Retina (tissue), 1 donor: ENCODE results near the gene DCAKD.

Experiments used
- DNase-seq: peaks from one replicate; pipeline ENCODE4 v3.0.0-alpha.2; 2016

The DCAKD gene

GRCh38 chr17:45029758-45030423 is 21.5 kb downstream of the DCAKD start:
- no peak for DNase-seq

DNA sequence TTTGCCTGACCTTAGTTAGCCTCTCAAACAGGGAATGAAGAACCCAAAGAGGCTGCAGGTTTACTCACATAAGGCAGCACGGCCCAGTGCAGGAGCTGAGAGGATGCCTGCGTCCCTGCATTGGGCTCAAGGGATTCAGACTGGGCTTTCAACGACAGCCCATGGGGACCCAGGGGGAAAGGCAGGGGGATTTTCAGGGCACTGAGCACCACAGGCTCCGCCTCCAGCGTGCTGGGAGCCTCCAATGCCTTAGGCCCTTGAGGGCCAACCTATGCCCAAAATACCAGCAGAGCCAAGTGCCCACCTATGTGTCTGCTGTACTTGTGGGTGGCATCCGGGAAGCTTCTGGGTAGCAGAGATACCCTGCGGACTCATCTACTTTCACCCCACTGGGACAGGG is 22.3 kb downstream of the DCAKD start:
- no peak for DNase-seq

DNA sequence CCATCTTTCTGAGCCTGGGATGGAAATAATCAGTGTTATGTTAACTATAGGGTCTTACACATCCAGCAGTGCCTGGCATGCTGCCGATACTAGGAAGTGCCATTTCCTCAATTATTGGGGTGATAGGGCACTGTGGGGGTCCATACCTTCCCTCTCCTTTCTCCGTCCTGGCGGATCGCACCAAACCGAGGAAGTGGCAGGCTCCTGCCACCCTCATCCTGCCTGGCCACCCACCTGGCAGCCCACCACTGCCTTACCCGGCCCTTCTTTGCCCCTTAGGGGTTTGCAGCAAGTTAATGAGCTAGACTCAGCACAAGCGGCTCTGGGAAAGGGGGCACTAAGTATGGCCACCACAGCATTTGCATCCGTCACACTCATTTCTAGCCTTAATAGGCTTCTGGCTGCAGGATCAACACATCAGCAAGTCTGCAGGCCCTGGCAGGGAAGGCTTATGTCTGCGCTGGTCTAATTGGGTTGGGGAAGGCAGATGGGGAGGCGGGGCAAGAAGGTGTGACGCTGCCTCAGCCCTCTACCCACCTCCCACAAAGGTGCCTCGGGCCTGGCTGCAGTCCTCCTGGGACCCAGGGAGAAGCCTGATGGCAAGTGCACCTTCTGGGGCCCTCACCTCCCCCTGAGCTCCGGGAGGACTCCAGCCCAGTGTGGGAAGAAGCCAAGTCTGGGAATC is 28.6 kb downstream of the DCAKD start:
- no peak for DNase-seq

- DNase-seq = no peak
These were observed 29.2 kb downstream of the DCAKD start for GRCh38 chr17:45022288-45022648.

DNA sequence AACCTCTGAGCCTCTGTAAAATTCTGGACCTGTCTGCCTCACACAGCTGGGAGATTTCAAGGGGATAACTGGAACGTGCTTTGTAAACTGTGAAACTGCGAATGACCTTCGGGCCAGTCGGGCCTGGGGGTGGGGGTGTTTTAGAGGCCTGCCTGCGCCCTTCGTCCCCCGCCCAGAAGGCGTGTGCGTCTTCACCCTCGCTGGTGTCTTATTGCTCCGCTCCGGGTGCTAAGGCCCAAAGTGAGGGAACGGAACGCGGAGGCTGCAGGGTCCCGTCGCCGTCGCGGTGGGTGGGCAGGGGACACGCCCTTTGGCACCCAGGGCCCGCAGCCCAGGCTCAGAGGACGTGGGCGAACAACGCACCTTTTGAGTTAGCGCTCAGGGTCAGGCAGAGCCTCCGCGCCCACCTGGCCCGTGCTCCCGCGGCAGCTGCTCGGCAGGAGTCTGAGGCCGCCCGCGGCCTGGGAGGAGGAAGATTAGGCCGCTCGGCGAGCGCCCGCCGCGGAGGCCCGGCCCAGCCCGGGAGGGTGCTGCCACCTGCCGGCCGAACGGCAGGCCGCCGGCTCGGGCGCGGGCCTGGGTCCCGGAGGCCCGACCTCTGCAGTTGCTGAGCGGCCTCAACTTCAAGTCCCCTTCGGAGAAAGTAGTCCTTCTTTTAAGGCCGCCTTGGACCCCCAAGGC is 29.7 kb downstream of the DCAKD start:
- peak; percentile 83 for DNase-seq

- DNase-seq = peak; percentile 77
These were observed 30.9 kb downstream of the DCAKD start for GRCh38 chr17:45020354-45021138.

- peak; percentile 73 for DNase-seq
These were observed 32.4 kb downstream of the DCAKD start for GRCh38 chr17:45018848-45019711.

DNA sequence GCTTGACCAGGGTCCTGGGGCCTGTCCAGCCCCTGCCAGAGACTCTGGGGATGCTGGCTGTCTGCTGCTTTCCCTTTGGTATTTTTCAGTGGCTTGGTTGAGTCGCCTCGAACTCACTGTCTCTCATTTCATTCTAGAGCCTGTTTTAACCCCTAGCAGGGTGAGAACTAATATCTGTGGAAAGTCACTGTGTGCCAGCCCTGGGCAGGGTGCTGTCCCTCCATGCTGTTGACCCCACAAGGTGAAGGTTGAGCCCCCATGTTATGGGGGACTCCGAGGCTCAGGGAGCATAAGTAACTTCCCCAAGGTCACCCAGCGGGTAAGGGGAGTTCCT is 33.0 kb downstream of the DCAKD start:
- DNase-seq = no peak

DNA sequence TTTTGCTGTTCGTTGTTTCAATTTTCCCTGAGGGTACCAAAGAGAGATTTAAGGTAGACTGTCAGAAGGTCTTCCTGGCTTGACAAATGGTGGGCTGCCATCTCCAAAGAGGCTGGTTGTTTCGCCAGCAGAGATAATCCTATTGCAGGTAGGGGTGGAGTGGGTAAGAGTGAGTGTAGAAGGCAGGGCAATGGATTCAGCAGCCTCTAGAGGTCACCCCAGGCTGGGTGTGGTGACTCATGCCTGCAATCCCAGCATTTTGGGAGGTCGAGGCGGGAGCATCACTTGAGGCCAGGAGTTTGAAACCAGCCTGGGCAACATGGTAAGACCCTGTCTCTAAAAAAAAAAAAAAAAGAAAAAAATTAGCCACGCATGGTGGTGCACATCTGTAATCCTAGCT is 34.6 kb downstream of the DCAKD start:
- no peak for DNase-seq

GRCh38 chr17:45016237-45016636 is 35.2 kb downstream of the DCAKD start:
- DNase-seq = no peak

DNA sequence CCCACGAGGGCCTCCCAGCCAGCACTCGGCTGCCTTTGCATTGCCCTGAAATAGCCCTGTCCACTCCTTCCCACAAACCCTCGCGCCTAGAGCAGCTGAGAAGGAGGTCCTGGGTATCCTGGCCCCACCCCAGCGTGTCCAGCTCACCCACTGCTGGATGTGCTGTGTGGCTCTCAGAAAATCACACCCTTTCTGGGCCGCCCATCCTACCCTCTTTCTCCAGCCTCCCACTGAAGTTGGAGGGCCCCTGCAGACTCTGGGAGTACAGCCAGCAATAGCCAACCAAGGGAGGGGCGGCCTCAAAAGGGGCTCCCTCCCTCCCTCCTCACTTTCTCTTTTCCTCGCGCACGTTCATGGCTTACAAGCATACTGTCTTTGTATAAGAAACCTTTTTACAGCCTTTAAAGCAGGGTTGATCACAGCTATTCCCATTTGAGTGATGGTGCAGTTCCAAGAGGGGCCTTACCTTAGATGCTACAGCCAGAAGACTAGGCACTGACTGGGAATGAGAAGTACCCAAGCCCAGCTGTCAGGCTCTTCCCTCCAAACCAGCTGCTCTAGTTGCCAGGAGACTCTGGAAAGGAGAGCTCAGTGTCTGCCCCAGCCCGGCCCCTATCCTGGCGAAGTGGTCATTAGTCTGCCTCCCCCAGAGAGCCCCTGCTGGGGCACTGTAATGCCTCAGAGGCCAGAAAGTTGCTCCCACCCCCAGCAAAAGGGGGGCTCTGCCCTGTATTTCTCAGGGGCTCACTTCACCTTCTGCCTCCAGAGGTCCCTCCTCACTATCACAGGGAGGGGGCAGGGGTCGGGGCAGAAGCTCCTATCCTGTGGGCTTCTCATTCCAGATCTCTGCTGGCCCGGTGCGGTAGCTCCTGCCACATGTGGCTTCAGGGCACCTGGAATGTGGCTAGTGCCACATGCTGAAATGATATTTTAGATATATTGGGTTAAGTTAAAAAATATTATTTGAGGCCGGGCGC is 38.1 kb downstream of the DCAKD start:
- DNase-seq = no peak

GRCh38 chr17:45011767-45012166 is 39.7 kb downstream of the DCAKD start:
- DNase-seq = no peak

GRCh38 chr17:45009676-45010467 is 41.6 kb downstream of the DCAKD start:
- no peak for DNase-seq

GRCh38 chr17:45008216-45008615 is 43.2 kb downstream of the DCAKD start:
- no peak for DNase-seq

DNA sequence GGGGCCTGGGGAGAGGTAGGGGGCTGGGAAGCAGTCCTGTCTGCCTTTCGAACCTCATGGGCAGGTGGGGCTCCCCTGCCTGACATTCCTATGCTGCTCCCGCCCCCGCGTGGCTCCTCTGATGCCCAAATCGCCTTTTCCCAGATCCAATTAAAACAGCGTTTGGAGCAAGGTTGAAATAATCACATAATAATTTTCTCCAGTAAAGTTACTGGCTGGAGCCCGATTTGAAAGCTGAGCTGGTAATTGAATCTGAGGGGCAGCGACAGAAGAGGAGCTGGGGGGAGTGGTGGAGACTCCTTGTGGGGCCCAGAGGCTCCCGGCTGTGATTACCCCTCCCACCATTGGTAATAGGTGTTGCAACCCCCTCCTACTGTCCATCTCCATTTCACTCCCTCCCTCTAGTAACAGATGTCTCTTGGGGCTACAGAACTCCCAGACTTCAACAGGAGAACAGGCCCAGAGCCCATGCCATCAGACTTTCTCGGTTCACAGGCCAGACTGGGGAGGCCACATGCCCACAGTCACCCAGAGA is 44.4 kb downstream of the DCAKD start:
- DNase-seq = no peak

- no peak for DNase-seq
These were observed 45.7 kb downstream of the DCAKD start for GRCh38 chr17:45005700-45006099.

- no peak for DNase-seq
These were observed 47.0 kb downstream of the DCAKD start for GRCh38 chr17:45004388-45004787.

DNA sequence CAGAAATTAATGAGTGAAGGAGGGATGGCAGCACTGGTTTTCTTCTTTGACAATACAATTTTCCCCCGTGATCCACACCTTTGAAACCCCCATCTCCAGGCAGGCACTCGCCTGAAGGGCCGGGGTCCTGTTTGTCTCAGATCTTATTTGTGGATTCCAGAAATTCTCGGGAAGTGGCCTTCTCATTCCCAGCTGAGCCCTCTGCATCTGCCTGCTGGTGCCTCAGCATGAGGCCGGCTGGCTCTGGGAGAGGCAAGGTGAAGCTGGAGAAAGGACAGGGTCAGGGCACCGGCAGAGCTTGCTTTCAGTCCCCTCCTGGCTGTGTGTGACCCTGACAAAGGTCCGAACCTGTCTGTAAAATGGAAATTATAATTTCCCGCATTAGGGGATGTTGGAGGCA is 47.6 kb downstream of the DCAKD start:
- no peak for DNase-seq

DNA sequence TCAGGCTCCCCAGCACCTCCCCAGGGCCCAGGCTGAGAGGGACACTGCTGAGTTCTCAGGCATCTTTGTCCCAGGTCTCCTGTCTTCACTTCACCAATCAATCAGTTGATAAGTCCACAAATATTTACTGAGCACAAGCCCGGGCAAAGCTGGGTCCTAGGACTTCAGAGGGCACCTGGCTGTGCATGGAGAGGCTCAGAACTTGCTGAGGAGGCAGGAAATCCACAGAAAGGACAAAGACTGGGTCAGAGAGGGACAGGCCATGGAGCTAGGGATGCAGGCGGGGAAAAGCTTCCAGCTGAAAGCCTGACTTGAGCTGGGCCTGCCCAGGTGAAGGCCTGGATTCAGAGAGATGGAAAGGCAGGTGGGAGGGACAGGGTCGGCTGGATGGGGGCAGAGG is 50.1 kb downstream of the DCAKD start:
- DNase-seq = no peak

- DNase-seq = no peak
These were observed 52.0 kb downstream of the DCAKD start for GRCh38 chr17:44999433-44999832.
